Stimulated activated CD4-positive, alpha-beta T cell treated with anti-CD3 and anti-CD28 coated beads, Interleukin-4, amount 100 ng/mL, for 1 hour (primary cell): ENCODE measurements around the gene RICTOR.

ENCODE experiments used
- DNase-seq: peaks from one replicate; pipeline ENCODE4 v3.0.0-alpha.2; 2020

The RICTOR gene

GRCh38 chr5:39074017-39074814, at the start of gene RICTOR:
TSS of gene RICTOR (minus strand) at chr5:39074399. CDS start at chr5:39074377, 22 bp downstream.
- peak; percentile 94 for DNase-seq

GRCh38 chr5:39121922-39122321, 47.7 kb upstream of the RICTOR start:
- DNase-seq: no peak

- DNase-seq: no peak
These were observed 47.1 kb upstream of the RICTOR start for GRCh38 chr5:39121315-39121714.

- no peak for DNase-seq
These were observed 45.8 kb upstream of the RICTOR start for GRCh38 chr5:39120052-39120420.

- no peak for DNase-seq
These were observed 45.3 kb upstream of the RICTOR start for GRCh38 chr5:39119404-39120051.

GRCh38 chr5:39118638-39119037, 44.4 kb upstream of the RICTOR start:
- no peak for DNase-seq

GRCh38 chr5:39117401-39117800, 43.2 kb upstream of the RICTOR start:
- DNase-seq: no peak

- DNase-seq: no peak
These were observed 42.4 kb upstream of the RICTOR start for GRCh38 chr5:39116344-39117170.

- DNase-seq: no peak
These were observed 41.6 kb upstream of the RICTOR start for GRCh38 chr5:39115644-39116343.

- DNase-seq: no peak
These were observed 40.0 kb upstream of the RICTOR start for GRCh38 chr5:39114155-39114554.

GRCh38 chr5:39113354-39113953, 39.3 kb upstream of the RICTOR start:
- DNase-seq: no peak

GRCh38 chr5:39109606-39110005, 35.4 kb upstream of the RICTOR start:
- DNase-seq: no peak

GRCh38 chr5:39108987-39109386, 34.8 kb upstream of the RICTOR start:
- DNase-seq: no peak

- no peak for DNase-seq
These were observed 33.2 kb upstream of the RICTOR start for GRCh38 chr5:39107350-39107749.

GRCh38 chr5:39106322-39106721, 32.1 kb upstream of the RICTOR start:
- no peak for DNase-seq

- no peak for DNase-seq
These were observed 30.0 kb upstream of the RICTOR start for GRCh38 chr5:39104221-39104620.

- DNase-seq: no peak
These were observed 28.5 kb upstream of the RICTOR start for GRCh38 chr5:39102684-39103155.

GRCh38 chr5:39100851-39101396, 26.7 kb upstream of the RICTOR start:
- no peak for DNase-seq

- no peak for DNase-seq
These were observed 26.2 kb upstream of the RICTOR start for GRCh38 chr5:39100301-39100850.

GRCh38 chr5:39099831-39100230, 25.6 kb upstream of the RICTOR start:
- no peak for DNase-seq

- DNase-seq: no peak
These were observed 19.2 kb upstream of the RICTOR start for GRCh38 chr5:39093352-39093751.
